H9 (cell line): ENCODE results near the gene MAP7D3. TPM values are rescaled to one million over a fixed set of nuclear protein-coding genes. Genes with fewer than 3 reads are reported as not detected.

Experiments
- DNase-seq: peaks from one replicate; pipeline ENCODE4 v3.0.0-alpha.2; 2017
- H2AFZ ChIP-seq: one replicate; pipeline ENCODE4 v1.6.1; 2013; ENCODE audit warnings: mild to moderate bottlenecking, low read length, control low read depth, moderate library complexity
- H2AK5ac ChIP-seq: 2 replicates; pipeline ENCODE4 v1.6.1; 2013; ENCODE audit warnings: low read length, control low read depth, mixed read lengths; ENCODE audit not compliant: insufficient read length
- H2BK120ac ChIP-seq: one replicate; pipeline ENCODE4 v1.6.1; 2013; ENCODE audit warnings: low read depth, mild to moderate bottlenecking, low read length, control low read depth, inconsistent platforms; ENCODE audit not compliant: poor library complexity, severe bottlenecking
- H2BK12ac ChIP-seq: 2 replicates; pipeline ENCODE4 v1.6.1; 2013; ENCODE audit warnings: low read length, control low read depth, mixed read lengths, low read depth; ENCODE audit not compliant: insufficient read length
- H2BK15ac ChIP-seq: 2 replicates; pipeline ENCODE4 v1.6.1; 2013; ENCODE audit warnings: low read depth, low read length, control low read depth
- H2BK20ac ChIP-seq: one replicate; pipeline ENCODE4 v1.6.1; 2013; ENCODE audit warnings: low read depth, mild to moderate bottlenecking, low read length, control low read depth, inconsistent platforms; ENCODE audit not compliant: poor library complexity, severe bottlenecking
- H2BK5ac ChIP-seq: 2 replicates; pipeline ENCODE4 v1.6.1; 2013; ENCODE audit warnings: low read length, control low read depth, mixed read lengths; ENCODE audit not compliant: insufficient read length
- H3K14ac ChIP-seq: 2 replicates; pipeline ENCODE4 v1.6.1; 2013; ENCODE audit warnings: low read length, control low read depth; ENCODE audit not compliant: insufficient read depth
- H3K18ac ChIP-seq: 2 replicates; pipeline ENCODE4 v1.6.1; 2013; ENCODE audit warnings: low read depth, mild to moderate bottlenecking, mixed read lengths, low read length, control low read depth; ENCODE audit not compliant: insufficient read length
- H3K23ac ChIP-seq: 2 replicates; pipeline ENCODE4 v1.6.1; 2013; ENCODE audit warnings: low read length, control low read depth, mixed read lengths, low read depth; ENCODE audit not compliant: insufficient read length
- H3K23me2 ChIP-seq: 2 replicates; pipeline ENCODE4 v1.6.1; 2013; ENCODE audit warnings: low read depth, mild to moderate bottlenecking, mixed read lengths, low read length, control low read depth; ENCODE audit not compliant: insufficient read length, poor library complexity, severe bottlenecking
- H3K27ac ChIP-seq: 2 replicates; pipeline ENCODE4 v1.5.1; 2013; ENCODE audit warnings: low read length, control low read depth, mixed read lengths, low read depth; ENCODE audit not compliant: insufficient read length
- H3K27me3 ChIP-seq: 2 replicates; pipeline ENCODE4 v1.6.1; 2013; ENCODE audit warnings: low read length, control low read depth, inconsistent platforms; ENCODE audit not compliant: insufficient read depth
- H3K4ac ChIP-seq: 2 replicates; pipeline ENCODE4 v1.6.1; 2013; ENCODE audit warnings: low read depth, mild to moderate bottlenecking, control low read depth, inconsistent platforms, low read length, moderate library complexity
- H3K4me1 ChIP-seq: 2 replicates; pipeline ENCODE4 v1.6.1; 2013; ENCODE audit warnings: low read length, control low read depth, inconsistent platforms; ENCODE audit not compliant: insufficient read depth
- H3K4me2 ChIP-seq: 2 replicates; pipeline ENCODE4 v1.6.1; 2013; ENCODE audit warnings: low read length, control low read depth, mixed read lengths; ENCODE audit not compliant: insufficient read length, insufficient read depth
- H3K56ac ChIP-seq: 2 replicates; pipeline ENCODE4 v1.6.1; 2013; ENCODE audit warnings: low read depth, mild to moderate bottlenecking, mixed read lengths, low read length, control low read depth; ENCODE audit not compliant: insufficient read length
- H3K79me1 ChIP-seq: 2 replicates; pipeline ENCODE4 v1.6.1; 2013; ENCODE audit warnings: low read depth, mild to moderate bottlenecking, moderate library complexity, low read length, control low read depth, inconsistent platforms; ENCODE audit not compliant: insufficient read depth, poor library complexity, severe bottlenecking
- H3K79me2 ChIP-seq: 2 replicates; pipeline ENCODE4 v1.6.1; 2013; ENCODE audit warnings: low read length, control low read depth, inconsistent platforms; ENCODE audit not compliant: insufficient read depth
- H3K9ac ChIP-seq: 2 replicates; pipeline ENCODE4 v1.6.1; 2013; ENCODE audit warnings: low read length, control low read depth, mixed read lengths; ENCODE audit not compliant: insufficient read length; ENCODE audit errors: extremely low read depth
- H3K9me3 ChIP-seq: one replicate; pipeline ENCODE4 v1.6.1; 2013; ENCODE audit warnings: low read depth, low read length, inconsistent platforms; ENCODE audit not compliant: control insufficient read depth
- H3T11ph ChIP-seq: one replicate; pipeline ENCODE4 v1.6.1; 2013; ENCODE audit warnings: mild to moderate bottlenecking, low read length, control low read depth, inconsistent platforms
- H4K20me1 ChIP-seq: one replicate; pipeline ENCODE4 v1.6.1; 2013; ENCODE audit not compliant: control insufficient read depth, insufficient read length, insufficient read depth
- H4K5ac ChIP-seq: 2 replicates; pipeline ENCODE4 v1.6.1; 2013; ENCODE audit warnings: low read depth, mild to moderate bottlenecking, mixed read lengths, low read length, control low read depth; ENCODE audit not compliant: insufficient read length
- H4K8ac ChIP-seq: replicated peaks from 2 replicates; pipeline ENCODE4 v1.6.1; 2013; ENCODE audit warnings: low read length, control low read depth, mixed read lengths, low read depth; ENCODE audit not compliant: insufficient read length
- H4K91ac ChIP-seq: 2 replicates; pipeline ENCODE4 v1.6.1; 2013; ENCODE audit warnings: low read depth, mild to moderate bottlenecking, moderate library complexity, mixed read lengths, low read length, control low read depth; ENCODE audit not compliant: insufficient read length
- H3K27ac Mint-ChIP-seq, 3 experiments: 2 replicates in 2 of 3; 3 replicates in 1 of 3; pipeline ENCODE4 v1.8.0; 2020 to 2021; ENCODE audit warnings: mixed read lengths in 3 of 3, mild to moderate bottlenecking in 1 of 3, moderate library complexity in 1 of 3
- H3K27me3 Mint-ChIP-seq: 2 replicates; pipeline ENCODE4 v1.8.0; 2021; ENCODE audit warnings: low read depth, mild to moderate bottlenecking, moderate library complexity, mixed read lengths
- H3K36me3 Mint-ChIP-seq, 3 experiments: 2 replicates in 2 of 3; 3 replicates in 1 of 3; pipeline ENCODE4 v1.8.0; 2020 to 2021; ENCODE audit warnings: low read depth in 3 of 3, mixed read lengths in 3 of 3; ENCODE audit not compliant: insufficient read depth in 1 of 3
- H3K4me1 Mint-ChIP-seq, 2 experiments: 2 replicates each; pipeline ENCODE4 v1.8.0; 2020; ENCODE audit warnings: mixed read lengths in 2 of 2
- H3K4me3 Mint-ChIP-seq, 2 experiments: 2 replicates in 1 of 2; 3 replicates in 1 of 2; pipeline ENCODE4 v1.8.0; 2020 to 2021; ENCODE audit warnings: mild to moderate bottlenecking in 2 of 2, mixed read lengths in 2 of 2, moderate library complexity in 1 of 2
- H3K9me3 Mint-ChIP-seq, 2 experiments: 2 replicates in 1 of 2; 3 replicates in 1 of 2; pipeline ENCODE4 v1.8.0; 2020; ENCODE audit warnings: mild to moderate bottlenecking in 2 of 2, mixed read lengths in 2 of 2, moderate library complexity in 1 of 2
- CTCF ChIP-seq: fragments of 200-600 bp; sonication (generic); conservative IDR thresholded peaks from 3 replicates; pipeline ENCODE4 v1.8.0; 2021; ENCODE audit warnings: antibody characterized with exemption, mild to moderate bottlenecking
- total RNA-seq: library from RNA; stranded (reverse); gene quantifications from 2 replicates; pipeline ENCODE4 v1.2.1, GENCODE V29; 2021

MAP7D3 gene
- total RNA-seq, 1 experiment from 2014 or later, result 15.2 TPM

GRCh38 chrX:136260776-136261175 lies 9.6 kb upstream of the MAP7D3 start:
- no peak overlapping the region for H3K14ac ChIP-seq
- no peaks in the 10 kb centered on the region for H3K79me2 ChIP-seq
- DNase-seq, result no peak
- H3K4me2 ChIP-seq, result no peak overlapping the region
- no peaks in the 10 kb centered on the region for H3K79me1 ChIP-seq
- no peak overlapping the region for H2BK120ac ChIP-seq
- peaks cover 49% of the 10 kb centered on the region for H3K9me3 ChIP-seq
- no peaks in the 10 kb centered on the region for H3K23me2 ChIP-seq
- H3K18ac ChIP-seq, result no peak overlapping the region
- no peak overlapping the region for H4K8ac ChIP-seq
- no peak overlapping the region for H3K9ac ChIP-seq
- no peak overlapping the region for H3K56ac ChIP-seq
- no peak overlapping the region for H2BK12ac ChIP-seq
- H2AK5ac ChIP-seq, result no peak overlapping the region
- no peak overlapping the region for H4K91ac ChIP-seq
- no peak for TF ChIP-seq CTCF
- H3K27me3 ChIP-seq, result no peaks in the 10 kb centered on the region
- H3K23ac ChIP-seq, result no peak overlapping the region
- no peaks in the 10 kb centered on the region for H3K4me1 ChIP-seq
- H3K27ac Mint-ChIP-seq, result no peak overlapping the region
- no peak overlapping the region for H3K4me3 Mint-ChIP-seq
- peaks cover 0 to 2% (median 0%) of the 10 kb centered on the region in 3 experiments; a peak in 2 of 7 replicates for H3K36me3 Mint-ChIP-seq
- peaks cover 7 to 20% of the 10 kb centered on the region in 2 experiments for H3K4me1 Mint-ChIP-seq
- no peaks in the 10 kb centered on the region for H4K20me1 ChIP-seq
- H3T11ph ChIP-seq, result no peak overlapping the region
- no peaks in the 10 kb centered on the region; the same call in 1 of the 2 replicates for H3K27me3 Mint-ChIP-seq
- no peak overlapping the region for H3K27ac ChIP-seq
- no peak overlapping the region for H3K4ac ChIP-seq
- H3K9me3 Mint-ChIP-seq, result peaks cover 64 to 86% of the 10 kb centered on the region in 2 experiments
- H4K5ac ChIP-seq, result no peak overlapping the region
- no peak overlapping the region for H2BK5ac ChIP-seq
- no peak overlapping the region for H2AFZ ChIP-seq
- H2BK20ac ChIP-seq, result no peak overlapping the region
- H2BK15ac ChIP-seq, result no peak overlapping the region
